GM21381 (cell line): ENCODE results near the gene SLC30A3.
"Not testable (repeated sequence)": the region's sequence is repeated elsewhere in the genome, so short reads cannot be mapped to it uniquely, and the experiment has no call there.

Experiments
- ATAC-seq: cut with Tn5 transposase; IDR thresholded peaks from one replicate; pipeline ENCODE4 v1.9.1; 2021; ENCODE audit warnings: mild to moderate bottlenecking, moderate library complexity; ENCODE audit not compliant: unreplicated experiment

SLC30A3 gene, protein sequence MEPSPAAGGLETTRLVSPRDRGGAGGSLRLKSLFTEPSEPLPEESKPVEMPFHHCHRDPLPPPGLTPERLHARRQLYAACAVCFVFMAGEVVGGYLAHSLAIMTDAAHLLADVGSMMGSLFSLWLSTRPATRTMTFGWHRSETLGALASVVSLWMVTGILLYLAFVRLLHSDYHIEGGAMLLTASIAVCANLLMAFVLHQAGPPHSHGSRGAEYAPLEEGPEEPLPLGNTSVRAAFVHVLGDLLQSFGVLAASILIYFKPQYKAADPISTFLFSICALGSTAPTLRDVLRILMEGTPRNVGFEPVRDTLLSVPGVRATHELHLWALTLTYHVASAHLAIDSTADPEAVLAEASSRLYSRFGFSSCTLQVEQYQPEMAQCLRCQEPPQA

DNA sequence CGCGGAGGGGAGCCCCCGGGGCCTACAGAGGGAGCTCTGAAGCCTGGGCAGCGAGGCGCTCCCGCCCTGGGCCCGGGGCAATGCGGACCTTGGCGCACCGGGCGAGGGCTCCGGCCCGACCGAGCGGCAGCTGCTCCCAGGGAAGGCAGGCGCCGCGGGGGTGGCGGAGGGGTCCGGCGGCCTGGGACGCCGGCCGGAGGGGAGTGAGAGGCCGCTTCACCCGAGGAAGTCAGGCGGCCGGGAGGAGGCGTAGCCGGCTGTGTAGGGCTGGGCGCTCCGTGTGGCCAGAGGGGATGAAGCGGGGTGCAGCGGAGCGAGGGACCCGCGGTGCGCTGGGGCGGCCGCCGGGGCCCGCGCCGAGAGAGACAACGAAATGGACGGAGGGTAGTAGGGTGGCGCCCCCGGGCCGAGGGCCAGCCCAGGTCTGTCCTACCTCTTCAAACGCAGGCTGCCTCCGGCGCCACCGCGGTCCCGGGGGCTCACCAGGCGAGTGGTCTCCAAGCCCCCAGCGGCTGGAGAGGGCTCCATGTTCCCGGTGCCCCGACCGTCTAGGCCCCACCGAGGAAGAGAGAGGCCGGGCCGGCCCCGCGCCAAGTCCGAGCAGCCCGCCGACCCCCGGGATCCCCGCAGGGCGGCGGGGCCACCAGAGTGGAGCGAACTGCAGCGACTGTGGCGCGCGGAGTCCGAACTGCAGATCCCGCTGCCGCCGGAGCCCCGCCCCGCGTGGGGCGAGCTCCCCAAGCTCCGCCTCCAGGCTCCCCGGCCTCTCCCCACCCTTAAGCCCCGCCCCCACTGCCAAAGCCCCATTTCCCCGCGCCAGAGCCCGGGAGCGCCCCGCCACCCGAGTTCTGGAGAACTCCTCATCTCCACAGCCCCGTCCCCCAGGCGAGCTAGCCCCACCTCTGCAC is at the start of gene SLC30A3:
SLC30A3 (minus strand) TSS at position 669 of the 908 bp plus-strand sequence; CDS start at position 528, 141 bp downstream.
- no peak for ATAC-seq

DNA sequence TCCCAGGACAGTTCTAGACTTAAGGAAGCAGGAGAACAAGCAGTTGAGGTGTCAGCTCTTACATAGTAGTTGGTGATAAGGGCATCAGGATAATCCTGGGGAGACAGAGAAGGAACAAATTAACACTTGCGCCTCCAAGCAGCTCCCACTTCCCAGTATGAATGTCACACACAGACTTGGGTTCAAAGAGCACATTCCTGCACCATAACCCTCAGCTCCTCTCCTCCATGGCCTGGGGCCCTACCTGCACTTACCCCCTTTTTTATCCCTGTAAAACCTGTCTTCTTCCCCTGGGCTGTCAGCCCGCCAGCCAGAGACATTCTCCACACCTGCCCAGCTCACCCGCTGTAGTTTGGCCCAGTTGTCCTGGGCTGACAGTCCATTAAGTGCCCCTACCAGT is 49.3 kb upstream of the SLC30A3 start:
- no peak for ATAC-seq

DNA sequence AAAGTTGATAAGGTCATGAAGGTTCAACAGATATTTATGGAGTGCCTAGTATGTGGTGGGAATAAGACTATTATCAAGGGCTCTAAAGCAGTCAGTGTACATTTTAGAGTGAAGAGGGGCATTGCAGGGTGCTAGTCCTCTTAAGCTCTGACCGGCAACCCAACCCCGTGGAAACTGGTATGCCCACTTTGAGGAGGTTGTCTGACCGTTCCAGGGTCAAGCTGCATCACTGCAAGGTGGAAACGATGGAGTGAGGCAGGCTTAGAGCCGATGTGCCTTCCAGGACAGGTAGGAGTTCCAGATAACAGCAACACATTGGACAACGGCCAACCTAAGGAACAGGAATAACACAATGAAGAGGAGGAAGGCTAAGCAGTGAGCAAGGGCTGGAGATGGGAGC is 46.8 kb upstream of the SLC30A3 start:
- ATAC-seq = no peak

DNA sequence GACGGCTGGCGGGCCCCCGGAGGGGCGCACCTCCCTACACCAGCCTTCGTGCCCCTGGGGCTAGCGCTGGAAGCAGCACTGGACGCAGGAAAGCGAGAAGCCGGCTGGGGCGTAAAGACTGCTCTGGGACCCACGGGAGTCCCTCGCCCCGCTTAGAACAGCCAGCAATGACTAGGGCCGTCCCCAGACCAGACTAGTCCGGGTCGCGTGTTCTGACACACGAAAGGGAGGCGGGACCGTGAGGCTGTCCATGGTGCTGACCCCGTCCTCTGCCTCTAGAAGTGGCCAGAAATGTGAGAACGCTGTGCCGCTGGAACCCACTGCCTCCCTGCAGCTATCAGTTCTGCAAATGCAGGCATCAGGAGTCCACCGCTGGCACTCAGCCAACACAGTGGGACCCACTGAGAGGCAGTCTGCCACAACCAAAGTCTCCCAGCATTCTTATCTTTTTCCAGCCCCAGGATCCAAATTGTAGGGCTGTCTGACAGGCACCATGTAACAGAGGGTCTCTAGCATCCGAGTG is 45.6 kb upstream of the SLC30A3 start, which contains the start of gene UCN:
UCN (minus strand) TSS at position 87 of the 523 bp plus-strand sequence. CDS start 550 bp downstream, outside the sequence.
- ATAC-seq = no peak

GRCh38 chr2:27307545-27308358 is 44.9 kb upstream of the SLC30A3 start:
- no peak for ATAC-seq

- ATAC-seq = no peak
These were observed 44.4 kb upstream of the SLC30A3 start for GRCh38 chr2:27307287-27307544.

DNA sequence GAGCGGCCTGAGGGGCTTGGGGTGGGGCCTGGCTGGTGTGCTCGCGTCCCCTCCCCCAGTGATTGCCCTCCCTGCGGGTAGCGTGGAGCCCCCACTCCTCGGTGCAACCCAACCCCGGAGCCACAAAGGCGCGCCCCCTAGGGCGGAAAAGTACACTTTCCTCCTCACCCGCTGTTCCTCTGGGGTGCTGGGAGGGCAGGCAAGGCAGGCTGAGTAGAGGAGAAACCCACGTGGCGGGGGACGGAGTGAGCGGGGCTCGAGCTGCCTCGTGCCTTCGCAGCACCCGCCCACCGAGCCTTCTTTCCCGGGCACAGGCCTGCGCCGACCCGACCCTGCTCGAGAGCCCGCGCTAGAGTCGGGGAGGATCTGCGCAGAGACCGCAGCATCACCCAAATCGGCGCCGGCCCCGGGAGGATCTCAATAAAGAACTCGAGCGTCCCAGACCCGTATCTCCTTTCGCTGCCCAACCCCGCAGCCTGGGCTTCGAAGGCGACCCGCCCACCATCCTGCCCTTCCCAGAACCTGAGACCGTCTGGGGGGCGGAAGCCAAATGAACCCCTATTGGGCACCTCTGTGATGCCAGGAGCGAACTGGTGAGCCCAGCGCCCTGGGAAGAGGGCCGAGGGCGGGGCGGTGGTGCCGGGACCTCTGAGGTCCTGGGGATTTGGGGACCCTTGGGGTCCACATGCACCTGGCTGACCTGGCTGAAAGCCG is 43.9 kb upstream of the SLC30A3 start:
- no peak for ATAC-seq

DNA sequence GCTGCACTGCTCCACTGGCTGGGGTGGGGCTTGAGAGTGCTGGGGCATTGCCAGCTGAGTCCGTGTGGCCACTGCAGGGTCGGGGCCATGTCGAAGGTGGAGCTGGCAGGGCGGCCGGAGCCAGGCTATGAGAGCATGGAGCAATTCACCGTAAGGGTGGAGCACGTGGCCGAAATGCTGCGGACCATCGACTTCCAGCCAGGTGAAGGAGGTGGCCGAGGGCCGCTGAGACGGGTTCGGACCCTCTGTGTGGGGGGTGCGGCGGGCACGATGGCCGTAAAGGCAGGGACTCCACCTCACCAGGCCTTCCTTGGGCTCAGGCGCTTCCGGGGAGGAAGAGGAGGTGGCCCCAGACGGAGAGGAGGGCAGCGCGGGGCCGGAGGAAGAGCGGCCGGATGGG is 43.3 kb upstream of the SLC30A3 start:
- ATAC-seq = no peak

GRCh38 chr2:27305516-27305915 is 42.7 kb upstream of the SLC30A3 start:
- no peak for ATAC-seq

GRCh38 chr2:27304488-27305240 is 41.8 kb upstream of the SLC30A3 start:
- no peak for ATAC-seq

DNA sequence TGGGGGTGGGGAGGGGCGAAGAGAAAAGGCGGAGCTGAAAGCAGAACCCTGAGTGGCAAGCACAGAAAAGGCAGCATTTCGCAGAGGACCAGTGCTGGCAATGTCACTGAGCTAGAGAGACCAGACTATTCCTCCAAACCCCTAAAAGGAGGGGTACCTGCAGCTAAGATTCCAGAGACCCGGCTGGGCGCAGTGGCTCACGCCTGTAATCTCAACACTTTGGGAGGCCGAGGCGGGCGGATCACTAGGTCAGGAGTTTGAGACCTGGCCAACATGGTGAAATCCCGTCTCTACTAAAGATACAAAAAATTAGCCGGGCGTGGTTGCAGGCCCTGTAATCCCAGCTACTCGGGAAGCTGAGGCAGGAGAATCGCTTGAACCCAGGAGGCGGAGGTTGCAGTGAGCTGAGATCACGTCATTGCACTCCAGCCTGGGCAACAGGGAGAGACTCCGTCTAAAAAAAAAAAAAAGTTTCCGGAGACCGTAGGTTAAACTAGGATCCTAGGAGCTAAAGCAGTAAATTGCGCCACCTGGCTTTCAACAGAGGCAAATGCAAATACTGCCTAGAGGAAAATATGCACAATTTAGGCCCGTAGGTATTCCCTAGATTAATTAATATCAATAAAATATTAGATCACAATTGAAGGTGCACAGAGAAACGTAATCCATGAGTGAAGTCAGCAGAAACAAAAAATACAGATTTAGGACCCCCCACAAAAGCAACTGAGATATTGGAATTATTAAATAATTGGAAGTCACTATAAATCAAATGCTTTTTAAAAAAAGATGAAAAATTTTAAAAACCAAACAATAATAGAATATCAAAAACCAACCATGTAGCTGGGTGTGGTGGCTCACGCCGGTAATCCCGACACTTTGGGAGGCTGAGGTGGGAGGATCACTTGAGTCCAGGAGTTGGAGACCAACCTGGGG is 40.5 kb upstream of the SLC30A3 start:
- no peak for ATAC-seq

GRCh38 chr2:27300606-27301005 is 37.8 kb upstream of the SLC30A3 start:
- not testable (repeated sequence) for ATAC-seq

- no peak for ATAC-seq
These were observed 35.7 kb upstream of the SLC30A3 start for GRCh38 chr2:27298391-27299080.

DNA sequence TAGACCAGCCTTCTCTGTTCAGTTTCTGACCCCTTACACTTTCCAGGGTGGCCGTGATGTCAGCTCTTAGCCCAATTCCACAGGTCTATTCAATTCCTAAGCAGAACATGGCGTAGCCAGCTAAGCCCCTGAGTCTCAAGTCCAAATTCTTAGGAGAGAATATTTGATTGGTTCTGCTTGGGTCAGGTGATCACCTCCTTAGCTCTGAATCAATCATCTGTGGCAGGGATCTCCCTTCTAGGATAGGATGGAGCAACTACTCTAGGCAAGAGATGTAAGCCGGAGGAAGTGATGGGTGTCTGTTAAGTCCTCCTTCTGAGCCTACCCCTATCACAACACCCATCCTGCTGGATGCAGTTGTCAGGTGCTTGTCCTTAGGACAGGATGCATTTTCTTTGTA is 34.3 kb upstream of the SLC30A3 start:
- ATAC-seq = no peak

DNA sequence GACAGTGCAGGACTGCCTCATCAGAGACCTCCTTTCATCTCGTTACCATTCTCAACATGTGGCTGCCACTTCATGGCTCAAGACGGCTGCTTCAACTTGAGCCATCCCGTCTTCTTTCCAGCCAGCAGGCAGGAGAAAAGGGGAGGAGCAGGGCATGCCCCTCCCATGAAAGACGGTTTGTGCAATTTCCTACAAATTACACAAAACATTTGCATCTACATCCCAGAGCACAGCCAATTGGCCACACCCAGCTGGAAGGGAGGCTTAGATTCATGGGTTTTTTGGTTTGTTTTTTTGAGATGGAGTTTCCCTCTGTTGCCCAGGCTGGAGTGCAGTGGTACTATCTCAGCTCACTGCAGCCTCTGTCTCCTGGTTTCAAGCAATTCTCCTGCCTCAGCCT is 33.6 kb upstream of the SLC30A3 start:
- no peak for ATAC-seq

DNA sequence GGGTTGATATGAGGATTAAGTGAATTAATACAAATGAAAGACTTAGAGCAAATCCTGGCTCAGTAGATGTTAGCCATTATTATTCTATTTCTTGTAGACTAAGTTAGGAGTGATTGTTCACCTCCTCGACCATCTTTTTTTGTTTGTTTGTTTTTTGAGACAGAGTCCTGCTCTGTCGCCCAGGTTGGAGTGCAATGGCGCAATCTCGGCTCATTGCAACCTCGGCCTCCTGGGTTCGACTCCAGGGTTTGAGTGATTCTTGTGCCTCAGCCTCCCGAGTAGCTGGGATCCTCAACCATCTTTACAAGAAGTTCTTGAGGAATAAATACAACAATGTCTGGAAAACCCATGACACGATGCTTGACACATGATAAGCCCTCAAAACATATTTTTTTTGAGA is 32.1 kb upstream of the SLC30A3 start:
- no peak for ATAC-seq

DNA sequence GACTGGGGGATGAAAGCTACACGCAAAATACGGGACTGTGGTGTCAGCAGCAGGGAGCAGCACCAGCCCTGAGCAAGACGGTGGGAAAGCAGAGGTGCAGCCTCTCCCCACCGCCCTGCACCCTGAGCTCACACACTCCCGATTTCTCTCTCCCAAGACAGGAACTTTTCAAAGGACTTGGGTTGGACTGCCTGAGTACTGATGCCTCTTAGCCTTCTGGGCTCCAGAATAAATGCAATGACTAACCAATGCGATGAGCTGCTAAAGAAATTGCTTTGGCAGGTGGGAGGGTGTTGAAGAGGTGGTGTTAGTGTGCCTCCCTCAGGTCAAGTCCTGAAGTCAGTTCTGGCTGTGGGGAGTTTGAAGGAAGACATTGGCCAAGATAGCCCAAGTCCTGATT is 29.0 kb upstream of the SLC30A3 start:
- no peak for ATAC-seq

GRCh38 chr2:27290549-27290948 is 27.7 kb upstream of the SLC30A3 start:
- no peak for ATAC-seq
